ENCODE results near the gene CA9.

CA9 gene

GRCh38 chr9:35696520-35697215 lies 22.9 kb downstream of the CA9 start:
- TF ChIP-seq, protein P1, sequence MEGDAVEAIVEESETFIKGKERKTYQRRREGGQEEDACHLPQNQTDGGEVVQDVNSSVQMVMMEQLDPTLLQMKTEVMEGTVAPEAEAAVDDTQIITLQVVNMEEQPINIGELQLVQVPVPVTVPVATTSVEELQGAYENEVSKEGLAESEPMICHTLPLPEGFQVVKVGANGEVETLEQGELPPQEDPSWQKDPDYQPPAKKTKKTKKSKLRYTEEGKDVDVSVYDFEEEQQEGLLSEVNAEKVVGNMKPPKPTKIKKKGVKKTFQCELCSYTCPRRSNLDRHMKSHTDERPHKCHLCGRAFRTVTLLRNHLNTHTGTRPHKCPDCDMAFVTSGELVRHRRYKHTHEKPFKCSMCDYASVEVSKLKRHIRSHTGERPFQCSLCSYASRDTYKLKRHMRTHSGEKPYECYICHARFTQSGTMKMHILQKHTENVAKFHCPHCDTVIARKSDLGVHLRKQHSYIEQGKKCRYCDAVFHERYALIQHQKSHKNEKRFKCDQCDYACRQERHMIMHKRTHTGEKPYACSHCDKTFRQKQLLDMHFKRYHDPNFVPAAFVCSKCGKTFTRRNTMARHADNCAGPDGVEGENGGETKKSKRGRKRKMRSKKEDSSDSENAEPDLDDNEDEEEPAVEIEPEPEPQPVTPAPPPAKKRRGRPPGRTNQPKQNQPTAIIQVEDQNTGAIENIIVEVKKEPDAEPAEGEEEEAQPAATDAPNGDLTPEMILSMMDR (conservative IDR thresholded peaks at IDR 0.05; ENCODE audit: control insufficient read depth, insufficient read depth, low read depth, low read length) = peak; percentile 86
- peak; percentile 53 for DNase-seq (ENCODE audit: low read depth)
- H3K4me3 ChIP-seq (ENCODE audit: control insufficient read depth, low read depth, low read length) = no peak overlapping the region

DNA sequence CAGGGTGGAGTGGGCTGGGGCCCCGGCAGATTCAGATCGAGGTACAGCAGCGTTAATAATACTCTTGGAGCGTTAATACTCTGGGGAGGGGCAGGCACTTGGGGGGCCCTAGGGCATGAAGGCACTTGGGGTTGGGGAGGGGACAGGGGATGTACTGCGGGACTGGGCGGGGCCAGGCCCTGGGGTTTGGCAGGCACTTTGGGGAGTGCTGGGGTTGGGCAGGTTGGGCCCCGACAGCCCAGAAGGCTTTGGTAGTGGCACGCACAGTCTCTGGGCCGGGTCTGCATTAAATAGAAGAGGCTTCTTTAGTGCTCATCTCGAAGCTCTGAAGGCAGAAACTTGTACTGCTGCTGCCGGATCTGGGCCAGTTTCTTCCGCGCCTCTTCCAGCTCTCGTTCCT lies 23.8 kb downstream of the CA9 start:
- TF ChIP-seq, protein P1 (conservative IDR thresholded peaks at IDR 0.05; ENCODE audit: control insufficient read depth, insufficient read depth, low read depth, low read length) = no peak
- no peak overlapping the region for H3K4me3 ChIP-seq (ENCODE audit: control insufficient read depth, low read depth, low read length)
- no peak for DNase-seq (ENCODE audit: low read depth)

DNA sequence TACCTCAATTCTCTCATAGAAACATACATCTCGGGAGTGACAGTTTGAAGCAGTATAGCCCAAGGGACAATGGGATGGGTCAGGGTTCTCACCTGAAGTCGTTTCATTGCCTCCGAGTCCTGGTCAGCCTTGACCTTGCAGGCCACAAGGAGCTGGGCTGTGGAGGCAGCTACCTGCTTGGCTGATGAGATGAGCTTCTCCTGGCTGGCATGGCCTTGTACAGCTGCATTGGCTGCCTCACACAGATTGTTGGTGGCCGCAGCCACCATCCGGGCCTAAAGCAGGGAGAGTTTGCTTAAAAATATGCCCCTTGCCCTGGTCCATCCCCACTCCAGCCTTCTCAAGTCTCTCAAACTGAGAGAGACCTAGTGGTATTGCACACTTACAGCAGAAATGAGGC lies 24.5 kb downstream of the CA9 start:
- DNase-seq (ENCODE audit: low read depth) = no peak

DNA sequence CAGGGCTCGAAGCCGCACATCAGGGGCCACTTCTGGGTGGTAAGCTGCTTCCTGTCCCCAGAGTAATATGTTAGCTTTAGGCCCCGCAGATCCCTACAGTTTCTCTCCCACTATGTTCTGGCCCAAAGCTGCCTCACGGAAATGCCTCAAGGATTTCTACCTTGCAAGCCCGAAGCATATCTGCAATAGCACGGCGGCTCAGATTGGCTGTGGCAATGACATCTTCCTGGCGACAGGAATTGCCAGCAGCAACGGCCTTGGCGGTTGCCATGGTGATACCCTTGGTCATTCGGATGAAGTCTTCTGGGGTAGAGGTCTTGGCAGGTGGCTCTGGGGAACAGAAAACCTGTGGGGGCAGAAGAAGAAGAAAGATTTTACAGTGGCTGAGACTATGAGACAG lies 26.3 kb downstream of the CA9 start:
- TF ChIP-seq, protein P1 (conservative IDR thresholded peaks at IDR 0.05; ENCODE audit: control insufficient read depth, insufficient read depth, low read depth, low read length) = no peak
- DNase-seq (ENCODE audit: low read depth) = no peak
- H3K4me3 ChIP-seq (ENCODE audit: control insufficient read depth, low read depth, low read length) = no peak overlapping the region

More for the DNA sequence above, 24.5 kb downstream of the CA9 start:
- TF ChIP-seq, protein P1 (conservative IDR thresholded peaks at IDR 0.05; ENCODE audit: control insufficient read depth, insufficient read depth, low read depth, low read length) = no peak
- H3K4me3 ChIP-seq (ENCODE audit: control insufficient read depth, low read depth, low read length) = no peak overlapping the region

- H3K4me3 ChIP-seq (ENCODE audit: control insufficient read depth, low read depth, low read length) = no peak overlapping the region
- TF ChIP-seq, protein P1 (conservative IDR thresholded peaks at IDR 0.05; ENCODE audit: control insufficient read depth, insufficient read depth, low read depth, low read length) = no peak
- DNase-seq (ENCODE audit: low read depth) = no peak
Observed at GRCh38 chr9:35700942-35701341, 27.2 kb downstream of the CA9 start.

DNA sequence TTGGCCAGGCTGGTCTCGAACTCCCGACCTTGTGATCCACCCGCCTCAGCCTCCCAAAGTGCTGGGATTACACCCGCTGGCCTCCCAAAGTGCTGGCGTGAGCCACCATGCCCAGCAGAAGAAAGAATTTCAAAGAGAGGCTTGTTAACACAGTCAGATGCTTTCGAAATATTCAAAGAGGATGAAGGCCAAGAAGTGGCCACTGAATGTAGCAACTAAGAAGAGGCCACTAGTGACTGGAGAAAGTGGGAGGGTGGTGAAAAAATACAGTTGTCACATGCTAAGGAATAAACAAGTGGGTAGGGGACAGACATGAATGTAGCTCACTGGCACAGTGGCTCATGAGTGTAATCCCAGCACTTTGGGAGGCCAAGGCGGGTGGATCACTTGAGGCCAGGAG lies 29.0 kb downstream of the CA9 start:
- H3K4me3 ChIP-seq (ENCODE audit: control insufficient read depth, low read depth, low read length) = no peak overlapping the region
- no peak for DNase-seq (ENCODE audit: low read depth)
- TF ChIP-seq, protein P1 (conservative IDR thresholded peaks at IDR 0.05; ENCODE audit: control insufficient read depth, insufficient read depth, low read depth, low read length) = no peak
